H1 (cell line): Measurements from ENCODE around the gene FCAMR.

ENCODE experiments used
- CBX8 ChIP-seq: fragments of 300-800, 300-1000 bp; sonication (generic); IDR thresholded peaks from 2 replicates; pipeline ENCODE4 v1.7.1; 2016; ENCODE audit warnings: low read depth, low read length, borderline replicate concordance
- CHD2 ChIP-seq: IDR thresholded peaks from 2 replicates; pipeline ENCODE4 v1.6.1; 2012; ENCODE audit warnings: low read length, improper control_type of control experiment
- EGR1 ChIP-seq: IDR thresholded peaks from 2 replicates; pipeline ENCODE4 v1.6.1; 2011; ENCODE audit warnings: low read depth, low read length, borderline replicate concordance
- GABPA ChIP-seq: IDR thresholded peaks from 2 replicates; pipeline ENCODE4 v1.6.1; 2011; ENCODE audit warnings: mild to moderate bottlenecking, low read length, moderate library complexity, borderline replicate concordance; ENCODE audit not compliant: insufficient read depth
- KDM1A ChIP-seq: fragments of 200-600, 300-600 bp; sonication (generic); IDR thresholded peaks from 2 replicates; pipeline ENCODE4 v1.7.1; 2016; ENCODE audit warnings: mild to moderate bottlenecking, low read length, borderline replicate concordance
- MAFK ChIP-seq: IDR thresholded peaks from 2 replicates; pipeline ENCODE4 v1.6.1; 2012; ENCODE audit warnings: low read depth, mild to moderate bottlenecking, improper control_type of control experiment, low read length
- POLR2AphosphoS5 ChIP-seq: IDR thresholded peaks from 2 replicates; pipeline ENCODE4 v1.6.1; 2011; ENCODE audit warnings: low read depth, low read length
- RAD21 ChIP-seq, 2 experiments: IDR thresholded peaks in 1 of 2; conservative IDR thresholded peaks in 1 of 2; 2 replicates each; pipeline ENCODE4 v1.6.1; 2011; ENCODE audit warnings: low read depth in 2 of 2, low read length in 2 of 2, improper control_type of control experiment in 1 of 2, inconsistent platforms in 1 of 2, mild to moderate bottlenecking in 1 of 2, moderate library complexity in 1 of 2
- TBP ChIP-seq: IDR thresholded peaks from 2 replicates; pipeline ENCODE4 v1.6.1; 2011; ENCODE audit warnings: low read depth, low read length, improper control_type of control experiment
- ZNF274 ChIP-seq: IDR thresholded peaks from 2 replicates; pipeline ENCODE4 v1.7.0; 2012; ENCODE audit warnings: low read length, borderline replicate concordance; ENCODE audit errors: extremely low read depth
- TF ChIP-seq, protein P1 (sequence below), 3 experiments: IDR thresholded peaks; 1 replicate in 2 of 3; 2 replicates in 1 of 3; pipeline versions ENCODE4 v1.5.1 to v1.6.1; 2011; ENCODE audit warnings: low read length in 3 of 3, mild to moderate bottlenecking in 3 of 3, inconsistent platforms in 2 of 3, low read depth in 1 of 3, moderate library complexity in 1 of 3; ENCODE audit not compliant: insufficient read depth in 1 of 3; ENCODE audit errors: control extremely low read depth in 1 of 3

DNA sequence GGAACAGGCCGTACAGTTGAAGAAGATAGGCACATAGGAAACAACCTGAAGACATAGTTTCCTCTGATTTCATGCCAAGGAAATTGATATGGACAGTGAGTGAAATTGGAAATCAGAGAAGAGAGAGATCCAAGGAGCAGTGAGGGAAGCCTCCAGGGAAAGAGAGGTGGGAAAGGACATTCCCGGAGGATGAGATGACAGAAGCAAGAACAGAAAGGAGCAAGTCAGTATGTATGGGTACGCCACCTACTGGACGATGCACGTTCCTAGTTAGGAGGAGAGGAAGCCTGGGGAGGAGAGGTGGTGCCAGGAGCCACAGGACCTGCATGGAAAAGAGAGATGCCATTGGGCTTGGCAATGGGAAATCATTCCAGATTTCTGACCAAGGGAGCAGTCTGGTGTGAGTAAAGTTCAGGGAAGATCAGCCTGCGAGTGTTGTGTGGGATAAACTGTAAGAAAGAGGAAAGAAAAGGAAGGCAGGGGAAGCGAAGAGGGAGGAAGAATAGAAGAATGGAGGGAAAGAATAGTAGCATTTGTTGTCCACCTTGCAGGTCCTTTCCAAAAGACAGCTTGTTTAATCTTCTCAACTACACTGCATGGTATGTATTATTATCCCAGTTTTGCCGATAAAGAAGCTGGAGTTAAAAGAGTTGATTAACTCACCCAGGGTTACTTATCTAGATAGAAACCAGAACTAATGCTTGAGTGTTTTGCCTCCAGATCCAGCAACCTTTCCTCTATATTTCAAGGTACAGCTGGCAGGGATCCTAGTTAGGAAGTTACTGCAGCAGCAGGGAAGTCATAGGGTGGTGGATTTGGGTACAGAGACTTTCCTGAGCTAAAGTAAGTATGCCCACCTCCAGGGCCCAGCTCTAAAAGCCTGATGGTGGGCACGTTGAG, 34.9 kb upstream of the FCAMR start:
- TF ChIP-seq CHD2: no peak
- TF ChIP-seq, protein P1, sequence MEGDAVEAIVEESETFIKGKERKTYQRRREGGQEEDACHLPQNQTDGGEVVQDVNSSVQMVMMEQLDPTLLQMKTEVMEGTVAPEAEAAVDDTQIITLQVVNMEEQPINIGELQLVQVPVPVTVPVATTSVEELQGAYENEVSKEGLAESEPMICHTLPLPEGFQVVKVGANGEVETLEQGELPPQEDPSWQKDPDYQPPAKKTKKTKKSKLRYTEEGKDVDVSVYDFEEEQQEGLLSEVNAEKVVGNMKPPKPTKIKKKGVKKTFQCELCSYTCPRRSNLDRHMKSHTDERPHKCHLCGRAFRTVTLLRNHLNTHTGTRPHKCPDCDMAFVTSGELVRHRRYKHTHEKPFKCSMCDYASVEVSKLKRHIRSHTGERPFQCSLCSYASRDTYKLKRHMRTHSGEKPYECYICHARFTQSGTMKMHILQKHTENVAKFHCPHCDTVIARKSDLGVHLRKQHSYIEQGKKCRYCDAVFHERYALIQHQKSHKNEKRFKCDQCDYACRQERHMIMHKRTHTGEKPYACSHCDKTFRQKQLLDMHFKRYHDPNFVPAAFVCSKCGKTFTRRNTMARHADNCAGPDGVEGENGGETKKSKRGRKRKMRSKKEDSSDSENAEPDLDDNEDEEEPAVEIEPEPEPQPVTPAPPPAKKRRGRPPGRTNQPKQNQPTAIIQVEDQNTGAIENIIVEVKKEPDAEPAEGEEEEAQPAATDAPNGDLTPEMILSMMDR (IDR thresholded peaks at IDR 0.05; ENCODE audit: control extremely low read depth in 1 of 3, insufficient read depth in 1 of 3, low read depth in 1 of 3, low read length in 3 of 3): peak; percentile 71 to 95 (median 83)
- TF ChIP-seq TBP: no peak
- no peak for TF ChIP-seq GABPA
- TF ChIP-seq KDM1A: no peak
- no peak for TF ChIP-seq CBX8
- peak; percentile 50 to 63 for TF ChIP-seq RAD21 (IDR thresholded peaks at IDR 0.05 in 1 of 2, conservative IDR thresholded peaks at IDR 0.05 in 1 of 2; ENCODE audit: low read depth in 2 of 2, low read length in 2 of 2)
- TF ChIP-seq MAFK: no peak
- TF ChIP-seq POLR2AphosphoS5: no peak
- no peak for TF ChIP-seq ZNF274
- no peak for TF ChIP-seq EGR1
